Activated T-helper 1 cell treated with Interleukin-2 at 50 U/mL for 16 hours (primary cell): Measurements from ENCODE around the gene MAP2K5.

Source experiments
- DNase-seq: peaks from one replicate; pipeline ENCODE4 v3.0.0-alpha.2; 2020; ENCODE audit warnings: low read depth

The MAP2K5 gene

DNA sequence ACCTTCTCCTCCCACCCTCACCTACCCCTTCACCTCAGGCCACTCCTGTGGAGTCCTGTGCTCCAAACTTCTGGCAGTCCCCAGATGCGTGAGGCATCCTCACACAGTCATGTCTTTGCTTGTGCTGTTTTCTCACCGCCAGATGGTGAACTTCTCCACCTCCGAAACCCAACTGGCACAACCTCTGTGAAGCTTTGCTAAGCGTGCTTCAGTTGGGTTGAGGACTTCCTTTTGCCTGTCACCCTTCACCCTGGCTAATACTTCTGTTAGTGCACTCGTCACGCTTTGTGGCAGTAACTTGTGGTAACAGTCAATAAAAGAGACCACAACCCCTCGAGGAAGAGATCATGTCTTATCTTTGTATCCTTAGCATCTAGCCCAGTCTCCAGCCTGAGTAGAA lies 240.8 kb downstream of the MAP2K5 start:
- DNase-seq: peak; percentile 24

DNA sequence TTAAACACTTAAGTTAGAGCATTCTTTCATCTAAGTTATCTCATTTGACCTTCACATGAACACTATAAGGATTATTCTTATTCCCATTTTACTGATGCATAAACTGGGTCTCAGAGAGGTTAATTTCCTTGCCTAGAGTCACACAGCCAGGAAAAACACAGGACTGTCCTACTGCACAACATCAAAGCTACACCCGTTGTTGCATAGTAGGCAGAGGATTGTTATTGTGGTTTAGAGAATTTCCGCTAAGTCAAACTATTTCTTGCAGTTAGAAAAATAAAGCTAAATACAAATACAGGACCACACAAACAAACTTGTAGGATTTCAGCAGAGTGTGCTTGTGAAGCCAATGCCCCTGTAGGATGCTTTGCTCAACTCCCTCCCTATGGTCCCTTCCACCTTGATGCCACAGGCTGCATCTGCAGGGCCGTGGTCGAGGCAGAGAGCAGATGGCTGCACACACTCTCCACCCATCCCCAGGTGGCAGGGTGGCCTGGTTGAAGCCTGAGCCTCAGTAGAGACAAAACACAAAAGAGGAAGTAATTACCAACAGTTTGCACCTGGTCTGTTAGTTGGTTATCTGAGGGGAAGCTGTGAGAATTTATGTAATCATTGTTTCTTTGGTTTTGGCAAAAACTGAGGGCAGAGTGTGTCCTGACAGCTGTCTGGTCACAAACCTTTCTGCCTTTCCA lies 241.7 kb downstream of the MAP2K5 start:
- no peak for DNase-seq

DNA sequence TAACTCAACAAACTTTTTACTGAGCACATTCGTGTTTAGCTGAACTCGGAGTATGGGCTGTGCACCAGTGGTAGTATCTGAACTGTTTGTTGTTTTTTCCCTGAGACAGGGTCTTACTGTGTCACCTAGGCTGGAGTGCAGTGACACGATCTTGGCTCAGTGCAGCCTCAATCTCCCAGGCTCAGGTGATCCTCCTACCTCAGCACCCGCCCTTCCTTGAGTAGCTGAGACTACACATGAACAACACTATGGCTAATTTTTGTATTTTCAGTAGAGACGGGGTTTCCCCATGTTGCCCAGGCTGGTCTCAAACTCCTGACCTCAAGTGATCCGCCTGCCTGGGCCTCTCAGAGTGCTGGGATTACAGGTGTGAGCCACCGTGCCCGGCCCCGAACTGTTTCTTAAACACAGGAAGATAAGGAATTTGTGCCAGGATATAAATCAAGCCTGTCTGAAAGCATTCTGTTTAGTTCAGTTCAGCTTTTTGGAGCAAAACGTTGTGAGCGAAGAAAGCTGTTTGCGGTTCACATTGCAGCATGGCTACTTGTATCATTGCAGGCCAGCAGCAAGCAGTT lies 242.4 kb downstream of the MAP2K5 start:
- no peak for DNase-seq

DNA sequence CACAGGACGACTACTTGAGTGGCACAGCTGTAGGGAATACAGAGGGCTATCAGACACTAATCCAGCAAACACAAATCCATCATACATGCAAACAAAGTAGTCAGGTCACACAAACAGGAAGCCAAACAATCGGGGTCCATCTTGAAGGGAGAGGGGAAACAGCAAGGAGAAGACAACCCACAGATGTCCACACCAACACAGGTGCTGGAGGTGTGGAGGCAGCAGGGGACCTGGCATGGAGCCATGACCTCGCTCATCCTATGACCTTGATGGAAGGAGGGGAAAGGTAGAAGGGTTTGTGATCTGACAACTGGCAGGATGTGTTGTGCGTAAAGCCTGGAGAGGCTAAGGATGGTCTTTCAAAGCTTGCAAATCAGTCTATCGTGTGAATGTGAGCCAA lies 242.9 kb downstream of the MAP2K5 start:
- no peak for DNase-seq

DNA sequence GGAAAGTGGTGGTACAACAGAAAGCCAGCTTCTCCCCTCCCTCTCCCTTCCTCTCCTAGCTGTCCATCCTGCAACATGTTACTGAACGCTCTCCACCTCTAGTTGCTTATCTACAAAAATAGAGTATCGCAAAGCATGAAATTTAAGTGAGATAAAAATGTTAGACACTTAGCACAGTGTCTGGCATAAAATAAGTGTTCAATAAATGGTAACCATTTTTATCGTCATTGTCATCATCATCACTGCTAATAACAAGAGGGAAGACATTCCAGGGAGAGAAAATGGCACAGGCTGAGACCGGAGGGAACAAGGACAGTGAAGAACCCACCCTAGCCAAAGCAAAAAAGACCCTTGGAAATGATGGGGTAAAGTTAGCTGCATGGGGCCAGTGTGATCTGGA lies 244.1 kb downstream of the MAP2K5 start:
- DNase-seq: no peak

DNA sequence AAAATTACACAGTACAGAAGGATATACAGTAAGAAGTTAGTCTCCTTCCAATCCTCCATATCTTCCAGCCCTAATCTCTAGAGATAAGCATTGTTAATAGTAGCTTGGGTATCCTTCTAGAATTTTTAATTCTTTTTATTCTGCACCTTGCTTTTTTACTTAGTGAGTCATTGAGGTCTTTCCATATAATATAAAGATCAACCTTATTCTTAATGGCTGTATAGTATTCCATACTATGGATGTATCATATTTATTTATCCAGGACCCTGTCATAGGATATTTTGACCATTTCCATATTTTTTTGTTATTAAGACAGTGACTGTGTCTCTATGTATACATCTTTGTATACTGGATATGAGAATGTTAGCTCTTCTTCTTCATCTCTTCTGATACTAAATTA lies 246.5 kb downstream of the MAP2K5 start:
- DNase-seq: no peak

DNA sequence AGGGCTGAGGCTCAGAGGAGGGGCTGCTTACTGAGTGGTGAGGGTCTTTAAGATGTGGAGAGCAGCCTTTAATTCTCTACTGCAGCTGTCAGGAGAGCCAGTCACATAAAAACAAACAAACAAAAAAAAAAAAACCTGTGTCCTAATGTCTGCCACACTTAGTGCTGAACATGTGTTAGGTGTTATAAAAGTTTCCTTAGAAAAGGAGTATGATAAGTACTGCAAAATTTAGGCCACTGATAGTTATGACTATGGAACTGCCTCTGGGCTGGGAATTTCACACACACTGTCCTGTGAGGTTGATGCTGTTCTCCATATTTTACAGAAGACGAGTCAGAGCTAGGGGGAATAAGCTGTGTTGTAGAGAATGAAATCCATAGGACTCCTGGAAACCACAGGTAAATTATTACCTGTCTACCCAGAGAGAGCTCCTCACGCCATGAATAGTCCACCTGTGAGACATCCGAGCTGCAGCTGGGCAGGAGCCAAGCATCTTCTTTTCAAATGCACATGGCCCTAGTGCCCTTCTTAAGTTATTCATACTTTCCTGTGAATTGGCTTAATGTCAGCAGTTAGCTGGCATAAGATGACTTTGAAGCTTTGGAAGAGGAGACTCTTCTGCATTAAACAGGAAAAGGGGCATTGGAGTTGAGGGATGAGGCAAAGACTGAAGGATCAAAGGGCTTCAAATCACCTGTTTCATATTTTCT lies 248.3 kb downstream of the MAP2K5 start:
- DNase-seq: no peak

DNA sequence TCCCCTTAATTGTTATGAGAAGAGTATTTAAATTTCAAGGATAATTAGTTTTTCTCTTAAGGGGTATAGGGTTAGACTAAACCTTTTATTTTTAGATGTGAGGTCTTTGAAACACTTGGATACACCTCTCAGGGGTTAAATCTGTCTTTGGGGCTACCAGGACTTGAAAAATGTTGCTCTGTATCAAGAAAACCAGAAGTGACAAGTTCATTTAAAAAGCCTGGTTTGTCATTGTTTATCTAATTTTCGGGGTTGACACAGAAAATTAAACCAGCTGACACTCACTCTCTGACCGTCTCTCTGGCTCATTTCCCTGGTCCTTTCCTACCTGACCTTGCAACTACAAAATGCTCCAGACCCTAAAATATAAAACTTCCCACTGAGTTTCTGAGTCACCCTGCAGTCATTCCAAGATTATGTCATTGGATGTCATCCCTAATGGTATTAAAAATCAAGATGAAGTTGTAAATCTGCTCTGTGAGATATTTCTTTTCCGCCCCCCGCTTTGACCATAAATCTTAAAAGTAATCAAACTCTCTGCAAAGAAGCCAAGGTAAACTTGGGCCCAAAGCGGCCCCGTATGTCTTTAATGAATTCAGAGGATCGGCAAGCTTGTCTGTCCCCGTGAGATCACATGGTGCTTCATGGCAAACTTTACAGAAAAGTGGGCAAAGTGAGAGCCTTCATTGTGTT lies 249.9 kb downstream of the MAP2K5 start:
- DNase-seq: no peak

DNA sequence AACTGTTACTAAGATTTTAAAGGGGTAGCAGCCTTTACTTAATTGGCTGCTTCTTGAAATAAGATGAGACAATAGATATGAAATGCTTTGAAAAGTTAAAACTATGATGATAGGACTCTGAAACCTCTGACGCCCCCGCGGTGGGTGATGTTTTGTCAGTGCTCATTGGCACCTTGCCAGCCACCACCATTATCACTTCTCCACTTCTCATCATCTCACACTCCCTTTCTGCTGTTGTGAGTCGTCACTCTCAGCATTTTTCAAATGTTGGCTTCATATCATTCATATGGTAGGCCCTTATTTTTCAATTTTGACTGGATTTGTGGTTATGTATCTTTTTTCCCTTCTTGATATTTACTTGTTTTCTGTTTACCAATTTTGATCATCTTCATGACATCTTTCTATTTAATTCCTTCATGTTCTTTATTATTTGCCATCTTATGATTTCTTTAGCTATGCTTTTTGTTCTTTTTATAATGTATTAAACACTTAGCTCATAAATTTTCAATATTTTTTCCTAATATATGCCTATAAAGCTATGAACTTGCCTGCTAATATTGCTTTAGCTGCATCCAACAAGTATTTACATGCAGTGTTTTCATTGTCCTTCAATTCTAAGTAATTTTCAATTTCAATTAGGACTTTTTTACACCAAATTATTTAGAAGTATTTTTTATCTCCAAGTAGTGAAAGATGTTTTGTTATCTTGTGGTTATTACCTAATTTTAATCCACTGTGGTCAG lies 252.5 kb downstream of the MAP2K5 start:
- no peak for DNase-seq

DNA sequence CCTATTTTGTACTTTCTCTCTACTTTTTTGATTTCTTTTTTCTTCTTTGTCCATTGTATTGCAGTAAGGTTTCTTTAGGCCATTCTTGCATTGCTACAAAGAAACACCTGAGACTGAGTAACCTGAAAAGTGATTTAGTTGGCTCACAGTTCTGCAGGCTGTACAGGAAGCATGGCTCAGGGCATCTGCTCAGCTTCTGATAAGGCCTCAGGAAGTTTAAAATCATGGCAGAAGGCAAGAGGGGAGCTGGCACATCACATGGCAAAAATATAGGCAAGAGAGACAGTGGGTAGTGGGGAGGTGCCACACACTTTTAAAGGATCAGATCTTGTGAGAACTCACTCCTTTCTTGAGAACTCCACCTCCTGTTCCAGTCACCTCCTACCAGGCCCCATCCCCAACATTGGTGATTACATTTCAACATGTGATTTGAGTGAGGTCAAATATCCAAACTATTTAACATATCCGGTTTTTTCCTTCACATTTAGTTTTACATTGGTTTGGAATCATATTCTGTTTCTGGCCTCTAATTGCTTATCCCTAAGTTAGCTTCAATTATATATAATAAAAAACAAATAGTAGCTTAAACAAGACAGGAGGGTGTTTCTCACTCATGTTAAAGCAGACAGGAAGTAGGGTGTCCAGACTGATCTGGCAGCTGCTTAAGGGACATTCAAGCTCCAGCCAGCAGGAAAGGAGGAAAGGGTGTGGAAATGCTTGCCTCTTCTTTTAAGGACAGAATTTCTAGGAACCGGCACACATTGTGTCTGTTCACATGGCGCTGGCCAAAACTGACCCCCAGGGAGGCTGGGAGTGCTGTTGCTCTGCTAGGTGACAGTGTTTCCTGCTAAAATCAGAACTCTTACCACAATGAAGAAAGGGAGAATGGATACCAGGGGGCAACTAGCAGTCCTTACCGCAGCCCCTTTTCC lies 254.0 kb downstream of the MAP2K5 start:
- no peak for DNase-seq

DNA sequence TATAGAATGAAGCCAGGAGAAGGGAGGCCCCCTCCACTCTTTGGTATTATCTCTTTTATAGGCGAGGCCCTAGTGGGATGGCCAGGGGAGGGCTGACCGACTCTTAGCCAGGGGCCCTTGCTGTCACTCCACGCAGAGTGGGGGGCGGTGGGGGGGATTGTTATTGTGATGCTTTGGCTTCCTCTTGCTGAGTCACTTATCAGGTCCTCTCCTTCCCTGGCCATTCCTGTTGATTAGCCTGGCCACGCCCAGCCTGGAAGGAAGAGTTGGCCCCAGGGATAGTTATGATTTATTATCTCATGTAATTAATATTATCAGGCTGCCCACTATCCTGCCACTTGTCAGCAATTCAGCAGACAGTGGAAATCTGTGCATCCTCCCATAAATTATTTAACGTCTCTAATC lies 257.3 kb downstream of the MAP2K5 start:
- no peak for DNase-seq

DNA sequence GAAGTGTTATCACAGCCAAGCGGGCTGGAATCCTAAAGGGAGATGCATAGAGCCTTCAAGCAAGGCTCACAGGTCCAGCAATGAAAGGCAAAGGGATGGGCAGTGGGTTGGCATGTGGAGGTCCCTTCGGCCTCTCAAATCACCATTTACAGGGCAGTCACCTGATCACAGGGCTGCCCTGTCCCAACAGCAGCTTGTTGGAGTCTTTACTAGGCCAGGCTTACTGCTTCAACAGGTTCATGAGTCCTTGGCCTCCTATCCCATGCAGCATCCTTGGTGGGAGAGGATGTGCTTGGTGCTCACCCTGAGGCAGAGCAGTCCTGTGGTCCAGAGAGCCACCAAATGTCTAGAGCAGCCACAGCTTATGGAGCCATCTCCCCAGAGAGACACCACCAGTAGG lies 258.6 kb downstream of the MAP2K5 start:
- no peak for DNase-seq

DNA sequence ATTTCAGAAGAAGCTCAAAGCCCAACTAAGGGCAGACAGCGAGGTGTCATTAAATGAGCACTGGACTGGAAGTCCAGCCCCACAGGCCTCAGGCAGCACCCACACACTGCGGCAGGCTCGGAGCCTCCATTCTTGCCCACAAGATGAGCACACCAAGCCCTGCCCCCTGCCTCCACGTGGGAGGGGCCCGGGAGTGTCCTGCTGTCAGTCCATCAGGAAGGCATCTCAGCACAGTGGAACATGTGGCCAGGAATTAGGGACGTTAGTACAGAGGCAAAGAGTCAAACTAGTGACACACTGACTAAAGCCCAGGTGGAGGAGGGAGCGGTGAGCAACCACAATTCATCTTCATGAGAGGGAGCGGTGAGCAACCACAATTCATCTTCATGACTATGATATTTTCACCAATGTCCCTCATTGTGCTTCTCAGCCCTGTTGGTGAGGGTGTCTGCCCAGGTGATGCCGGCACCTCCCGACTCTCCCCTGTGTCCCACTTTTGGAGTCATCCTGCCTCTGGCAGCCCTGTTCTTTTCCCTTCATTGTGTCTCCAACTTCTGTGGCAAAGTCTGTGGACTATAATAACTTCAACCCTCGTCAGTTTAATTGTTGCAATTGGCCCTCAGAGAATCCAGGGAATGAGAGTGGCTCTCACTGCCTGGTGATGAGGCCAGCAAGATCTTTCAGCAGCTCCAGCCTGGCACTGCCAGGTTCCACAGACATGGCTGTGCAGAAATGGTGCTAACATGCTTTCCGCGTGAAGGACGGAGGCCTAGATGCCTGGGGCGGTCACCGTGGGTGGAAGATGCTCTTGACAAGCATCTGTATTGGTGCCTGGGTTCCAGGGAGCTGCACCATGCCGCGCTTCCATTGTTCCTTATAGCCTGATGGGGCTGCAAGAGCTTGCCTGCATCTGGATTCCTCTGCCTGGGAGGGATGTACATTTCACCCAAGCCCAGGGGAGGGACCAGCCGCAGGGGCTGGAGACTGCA lies 259.7 kb downstream of the MAP2K5 start:
- no peak for DNase-seq

DNA sequence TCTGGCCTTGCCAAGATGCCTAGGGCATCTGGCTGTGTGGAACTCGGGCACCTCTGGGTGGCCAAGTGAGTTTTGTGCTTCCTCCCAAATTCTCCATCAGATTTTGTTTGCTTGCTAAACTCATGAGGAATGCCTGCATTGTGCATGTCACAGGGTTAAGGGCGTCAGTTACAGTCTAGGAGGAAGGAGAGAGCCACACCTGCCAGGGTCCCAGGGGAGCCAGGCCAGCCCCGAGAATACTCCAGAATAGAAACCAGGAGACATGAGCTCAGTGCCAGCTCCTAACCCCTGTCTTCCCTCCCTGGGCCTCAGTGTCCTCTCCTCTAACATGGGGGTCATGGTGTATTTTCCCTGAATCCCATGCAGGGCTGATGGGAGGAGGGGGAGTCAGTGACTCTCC lies 260.8 kb downstream of the MAP2K5 start:
- no peak for DNase-seq

DNA sequence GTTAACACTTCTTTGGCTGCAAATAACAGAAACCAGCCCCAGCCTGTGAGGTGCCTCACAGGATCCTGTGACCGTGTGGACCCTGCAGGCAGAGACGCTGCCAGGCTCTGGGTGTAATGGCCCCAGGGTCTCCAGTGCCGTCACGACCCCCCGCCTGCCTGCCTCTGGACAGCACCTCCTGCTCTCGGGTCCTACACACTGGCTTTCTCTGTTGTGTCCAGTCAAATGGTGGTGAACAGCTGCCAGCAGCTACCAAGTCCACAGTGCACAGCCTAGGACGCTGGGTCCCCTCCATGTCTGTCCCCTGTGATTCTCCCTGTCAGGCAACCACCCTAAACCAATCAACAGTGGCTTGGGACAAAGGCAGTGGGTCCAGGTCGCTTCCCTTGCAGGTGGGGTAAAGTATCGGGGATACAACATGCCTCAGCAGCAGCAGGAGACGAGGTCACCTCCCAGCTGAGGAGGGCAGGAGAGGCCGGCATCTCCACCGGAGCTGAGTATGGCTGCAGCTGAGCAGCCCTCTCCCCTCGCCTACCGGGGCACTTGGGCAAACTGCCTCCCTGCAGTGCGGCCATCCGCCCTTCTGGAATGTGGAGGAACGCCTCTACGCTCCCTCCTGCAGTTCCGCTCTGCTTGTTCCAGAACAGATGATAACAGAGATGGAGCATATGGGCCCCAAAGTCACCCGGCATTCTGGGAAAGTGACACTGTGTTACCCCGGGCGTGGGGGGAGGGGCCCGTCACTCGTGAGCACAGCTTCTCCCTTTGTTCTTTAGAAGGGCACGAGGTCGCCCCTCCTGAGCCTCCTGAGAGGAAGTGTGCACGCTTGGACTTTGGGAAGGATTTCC lies 261.7 kb downstream of the MAP2K5 start:
- no peak for DNase-seq

DNA sequence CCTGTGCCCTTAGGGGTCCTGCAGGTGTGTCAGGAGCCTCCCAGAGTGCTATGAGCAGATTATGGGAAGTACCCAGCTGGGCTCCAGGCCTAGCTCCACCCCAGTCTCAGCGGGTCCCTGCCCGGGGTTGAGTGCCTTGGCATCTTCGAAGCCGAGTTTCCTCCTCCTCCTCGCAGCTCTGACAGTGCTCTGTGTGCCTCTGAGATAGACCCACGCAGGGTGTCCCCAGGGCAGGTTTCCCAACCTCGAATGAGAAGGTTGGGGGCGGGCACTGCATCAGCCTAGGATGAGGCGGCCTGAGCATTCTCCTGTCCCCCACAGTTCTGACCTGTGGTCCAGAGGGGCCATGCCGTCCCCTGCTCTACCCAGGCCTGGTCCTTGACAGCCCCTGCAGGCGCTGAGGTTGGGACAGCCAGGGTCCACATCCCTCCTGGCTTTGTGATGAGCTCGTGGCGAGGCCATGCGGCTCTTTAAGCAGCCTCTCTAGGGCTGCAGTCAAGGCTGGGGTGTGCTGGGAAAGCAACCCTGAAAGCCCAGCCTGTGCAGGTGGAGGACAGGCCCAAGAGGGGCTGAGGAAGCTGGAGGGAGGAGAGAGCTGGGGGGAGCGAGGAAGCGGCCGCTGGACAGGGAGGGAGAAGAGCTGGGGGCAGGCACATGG lies 262.6 kb downstream of the MAP2K5 start:
- DNase-seq: no peak

DNA sequence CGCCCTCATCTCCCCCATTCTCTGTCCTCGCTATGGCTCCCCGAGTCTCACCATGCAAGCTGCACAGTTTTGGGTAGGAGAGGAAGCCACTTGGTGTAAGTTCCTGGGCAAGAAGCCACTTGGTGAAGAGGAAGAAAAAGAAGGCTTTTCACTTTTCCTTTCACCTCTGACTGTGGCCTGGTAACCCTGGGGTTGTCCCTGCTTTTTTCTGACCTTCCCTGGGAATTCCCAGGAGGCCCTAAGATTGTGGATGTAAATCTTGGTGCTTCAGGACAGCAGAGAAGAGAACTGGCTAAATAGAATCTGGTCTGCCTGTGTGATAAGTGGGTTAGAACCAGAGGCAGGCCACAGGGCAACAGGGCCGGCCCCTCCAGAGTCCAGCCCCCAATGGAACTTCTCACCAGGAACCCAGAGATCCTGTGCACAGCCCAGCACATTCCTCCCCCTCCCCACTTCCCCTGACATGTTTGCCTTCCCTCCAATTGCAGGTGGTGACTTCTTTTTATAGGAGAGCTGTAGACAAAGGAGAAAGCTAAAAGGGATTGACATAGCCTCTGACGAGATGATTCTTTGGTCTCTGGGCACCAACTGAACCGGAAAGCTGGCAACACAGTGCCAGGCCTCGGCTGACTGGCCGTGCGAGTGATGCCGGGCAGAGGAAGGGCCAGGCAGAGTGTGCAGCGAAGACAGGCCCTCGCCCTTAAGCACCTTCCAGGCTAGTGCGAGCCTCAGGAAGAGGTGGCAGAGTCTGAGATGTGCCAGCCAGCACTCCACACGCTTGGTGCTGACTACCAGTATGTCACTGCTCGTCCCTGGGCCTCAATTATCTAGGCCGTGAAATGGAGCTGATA lies 263.4 kb downstream of the MAP2K5 start:
- DNase-seq: no peak
